Left ventricle myocardium inferior (tissue), 1 donor: ENCODE data around the gene CCL20. TPM values are rescaled to one million over a fixed set of nuclear protein-coding genes. Genes with fewer than 3 reads are reported as not detected.

Source experiments
- DNase-seq: peaks from one replicate; pipeline ENCODE4 v3.0.0-alpha.2; 2020
- H3K27ac ChIP-seq: fragments of 200-600 bp; replicated peaks from 2 replicates; pipeline ENCODE4 v1.8.0; 2021
- H3K27me3 ChIP-seq: fragments of 200-600 bp; 2 replicates; pipeline ENCODE4 v1.8.0; 2021; ENCODE audit warnings: low read depth
- H3K36me3 ChIP-seq: fragments of 200-600 bp; 2 replicates; pipeline ENCODE4 v1.8.0; 2021
- H3K4me1 ChIP-seq: fragments of 200-600 bp; 2 replicates; pipeline ENCODE4 v1.8.0; 2021
- H3K4me3 ChIP-seq: fragments of 200-600 bp; 2 replicates; pipeline ENCODE4 v1.8.0; 2021; ENCODE audit warnings: mild to moderate bottlenecking, moderate library complexity
- H3K9me3 ChIP-seq: fragments of 200-600 bp; replicated peaks from 2 replicates; pipeline ENCODE4 v1.8.0; 2021
- intact Hi-C: fragments of 100-400 bp; cut with micrococcal nuclease; formaldehyde crosslinking; loops from one replicate; pipeline ENCODE4 v1.11.0; 2022
- total RNA-seq: library from RNA; stranded (reverse); fragmentation: NEBNext Ultra II Directional; extraction: Animal tissue kit (Norgen Biotek cat#: 25700); gene quantifications from one replicate; pipeline ENCODE4 v1.2.1, GENCODE V29; 2021
- TF ChIP-seq, protein P1 (sequence below): fragments of 200-600 bp; IDR thresholded peaks from 2 replicates; pipeline ENCODE4 v1.8.0; 2021; ENCODE audit warnings: antibody characterized with exemption, mild to moderate bottlenecking, borderline replicate concordance
- donor health status: DM: no; HTN: yes; CAD: no; lungs with severe emphysema.

CCL20 gene
- total RNA-seq, 1 donor from 2014 or later, result not detected

DNA sequence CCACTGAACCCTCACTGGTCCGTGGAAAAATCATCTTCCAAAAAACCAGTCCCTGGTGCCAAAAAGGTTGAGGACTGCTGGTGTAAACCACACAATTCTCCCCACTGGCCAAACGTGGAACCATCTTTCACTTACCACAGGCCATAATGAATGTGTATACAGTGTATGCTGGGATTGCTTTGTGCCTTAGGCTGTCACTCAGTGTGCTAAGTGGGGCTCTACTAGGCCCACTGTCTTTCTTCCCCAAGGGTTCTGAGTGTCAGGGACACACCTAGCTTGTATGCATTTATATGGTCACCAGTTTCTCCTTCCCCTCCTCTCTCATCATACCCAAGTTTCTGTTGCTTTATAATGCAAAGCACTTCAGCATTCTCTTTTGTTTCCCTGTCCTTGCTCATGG lies 40.7 kb upstream of the CCL20 start:
- Histone ChIP-seq H3K9me3 (no peaks in the 10 kb centered on the region), H3K4me3 (no peak overlapping the region), H3K36me3 (no peaks in the 10 kb centered on the region), H3K27me3 (peaks cover 11% of the 10 kb centered on the region), H3K4me1 (no peaks in the 10 kb centered on the region), H3K27ac (no peak overlapping the region)
- TF ChIP-seq, protein P1, sequence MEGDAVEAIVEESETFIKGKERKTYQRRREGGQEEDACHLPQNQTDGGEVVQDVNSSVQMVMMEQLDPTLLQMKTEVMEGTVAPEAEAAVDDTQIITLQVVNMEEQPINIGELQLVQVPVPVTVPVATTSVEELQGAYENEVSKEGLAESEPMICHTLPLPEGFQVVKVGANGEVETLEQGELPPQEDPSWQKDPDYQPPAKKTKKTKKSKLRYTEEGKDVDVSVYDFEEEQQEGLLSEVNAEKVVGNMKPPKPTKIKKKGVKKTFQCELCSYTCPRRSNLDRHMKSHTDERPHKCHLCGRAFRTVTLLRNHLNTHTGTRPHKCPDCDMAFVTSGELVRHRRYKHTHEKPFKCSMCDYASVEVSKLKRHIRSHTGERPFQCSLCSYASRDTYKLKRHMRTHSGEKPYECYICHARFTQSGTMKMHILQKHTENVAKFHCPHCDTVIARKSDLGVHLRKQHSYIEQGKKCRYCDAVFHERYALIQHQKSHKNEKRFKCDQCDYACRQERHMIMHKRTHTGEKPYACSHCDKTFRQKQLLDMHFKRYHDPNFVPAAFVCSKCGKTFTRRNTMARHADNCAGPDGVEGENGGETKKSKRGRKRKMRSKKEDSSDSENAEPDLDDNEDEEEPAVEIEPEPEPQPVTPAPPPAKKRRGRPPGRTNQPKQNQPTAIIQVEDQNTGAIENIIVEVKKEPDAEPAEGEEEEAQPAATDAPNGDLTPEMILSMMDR, result no peak
- no peak for DNase-seq
- intact Hi-C loops, result no loop called here

DNA sequence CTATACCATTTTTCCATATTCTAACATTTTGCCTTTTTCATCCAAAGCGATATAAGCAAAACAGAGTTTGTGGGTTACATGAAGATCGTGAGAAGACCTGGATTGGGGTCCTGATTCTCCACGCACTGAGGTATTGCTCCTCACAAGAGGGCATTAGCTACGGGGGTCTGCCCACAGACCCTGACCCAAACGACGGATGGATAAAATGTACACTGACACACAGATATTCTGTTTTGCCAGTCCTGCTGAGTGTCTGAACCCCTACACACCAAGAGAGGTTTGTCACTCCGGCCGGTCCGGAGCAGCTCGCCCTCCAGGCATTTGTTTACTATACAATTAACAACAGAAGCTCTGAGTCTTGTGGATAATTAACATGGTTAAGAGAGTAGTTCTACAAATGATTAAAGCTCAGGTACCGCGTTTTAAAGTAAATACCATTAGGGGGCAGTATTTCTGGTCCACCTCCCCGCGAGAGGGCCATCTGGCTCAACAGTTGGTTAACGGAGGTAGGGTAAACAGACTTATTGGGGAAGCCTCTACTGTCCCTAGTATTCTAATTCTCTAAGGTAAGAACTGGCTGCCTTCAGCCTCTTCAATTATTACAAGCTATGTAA lies 39.5 kb upstream of the CCL20 start:
- Histone ChIP-seq H3K36me3 (no peaks in the 10 kb centered on the region), H3K4me1 (no peaks in the 10 kb centered on the region), H3K4me3 (no peak overlapping the region), H3K9me3 (no peaks in the 10 kb centered on the region), H3K27me3 (peaks cover 11% of the 10 kb centered on the region), H3K27ac (no peak overlapping the region)
- intact Hi-C loops, result no loop called here
- TF ChIP-seq, protein P1, result no peak
- DNase-seq, result no peak

DNA sequence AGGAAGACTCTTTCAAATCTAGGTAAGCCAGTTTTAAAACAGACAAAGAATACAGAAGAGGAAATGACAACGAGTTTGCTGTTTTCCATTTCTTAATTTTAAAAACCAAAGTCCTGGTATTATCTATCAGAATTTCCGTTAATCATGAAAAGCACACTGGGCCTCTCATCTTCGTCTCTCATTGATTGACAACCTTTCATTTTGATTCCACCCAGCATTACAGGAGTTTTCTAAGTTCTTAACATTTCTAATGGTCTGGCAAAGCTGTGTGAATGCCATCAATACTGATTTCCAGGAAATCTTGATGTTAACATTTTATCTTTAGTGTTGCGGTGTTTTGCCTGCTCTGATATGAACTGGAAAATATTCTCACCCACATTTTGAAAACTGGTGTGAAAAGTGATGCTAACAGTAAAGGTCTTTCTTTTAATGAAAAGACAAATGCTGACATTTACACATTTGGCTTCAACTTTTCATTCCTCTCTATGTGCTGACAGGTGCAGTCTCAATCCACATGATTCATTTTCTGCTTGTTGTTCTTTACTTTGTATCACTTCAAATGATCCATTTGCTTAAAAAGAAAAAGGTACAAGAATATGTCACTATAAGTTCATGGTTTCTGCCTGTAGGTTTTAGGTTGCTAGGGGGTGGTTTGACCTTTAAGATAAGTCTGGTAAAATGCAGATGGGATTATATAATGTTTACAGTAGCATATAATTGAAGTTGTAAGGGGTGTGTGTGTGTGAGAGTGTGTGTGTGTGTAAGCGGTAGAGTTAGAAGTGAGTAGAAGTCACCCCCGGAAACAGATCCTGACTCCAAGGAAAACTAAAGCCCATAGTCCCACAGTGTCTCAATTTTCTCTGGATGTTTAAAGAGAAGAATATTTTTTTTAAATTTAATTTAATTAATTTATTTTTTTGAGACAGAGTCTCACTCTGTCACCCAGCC lies 38.5 kb upstream of the CCL20 start:
- H3K4me3 ChIP-seq, result no peak overlapping the region
- H3K4me1 ChIP-seq, result no peaks in the 10 kb centered on the region
- TF ChIP-seq, protein P1, result no peak
- no peaks in the 10 kb centered on the region for H3K9me3 ChIP-seq
- peaks cover 11% of the 10 kb centered on the region for H3K27me3 ChIP-seq
- no peak for DNase-seq
- no peak overlapping the region for H3K27ac ChIP-seq
- intact Hi-C loops, result no loop called here
- no peaks in the 10 kb centered on the region for H3K36me3 ChIP-seq

DNA sequence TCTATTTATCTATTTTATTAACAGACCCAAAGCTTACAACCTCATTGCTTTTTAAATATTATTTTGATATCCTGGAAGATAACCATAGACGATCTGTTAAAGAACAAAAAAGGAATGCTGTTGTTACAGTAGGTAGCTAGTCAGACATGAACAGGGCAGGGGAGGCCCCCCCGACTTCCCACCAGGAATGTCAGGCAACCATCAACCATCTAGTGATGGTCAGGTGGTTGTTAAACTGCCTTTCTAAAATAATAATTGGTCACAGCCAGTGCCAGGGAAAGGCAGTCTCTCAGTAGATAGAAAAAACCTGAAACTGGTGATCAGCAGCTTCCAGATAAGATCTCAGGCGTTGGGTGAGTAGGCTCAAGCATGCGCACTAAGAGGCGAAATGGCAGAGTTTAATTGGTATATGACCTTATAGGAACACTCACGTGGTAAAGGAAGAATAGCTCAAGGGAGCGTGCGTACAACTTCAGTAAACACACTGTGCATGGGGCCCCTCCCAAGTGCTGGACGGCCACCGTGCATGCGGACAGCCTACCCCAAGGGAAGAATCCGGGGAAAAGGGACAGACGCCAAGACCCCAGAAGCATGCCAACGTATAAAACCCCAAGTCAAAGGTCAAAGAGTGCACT lies 32.5 kb upstream of the CCL20 start:
- TF ChIP-seq, protein P1, result no peak
- no peaks in the 10 kb centered on the region for H3K9me3 ChIP-seq
- H3K4me3 ChIP-seq, result no peak overlapping the region
- H3K27me3 ChIP-seq, result peaks cover 13% of the 10 kb centered on the region
- DNase-seq, result no peak
- no peaks in the 10 kb centered on the region for H3K4me1 ChIP-seq
- no peak overlapping the region for H3K27ac ChIP-seq
- intact Hi-C loops, result no loop called here
- H3K36me3 ChIP-seq, result no peaks in the 10 kb centered on the region

DNA sequence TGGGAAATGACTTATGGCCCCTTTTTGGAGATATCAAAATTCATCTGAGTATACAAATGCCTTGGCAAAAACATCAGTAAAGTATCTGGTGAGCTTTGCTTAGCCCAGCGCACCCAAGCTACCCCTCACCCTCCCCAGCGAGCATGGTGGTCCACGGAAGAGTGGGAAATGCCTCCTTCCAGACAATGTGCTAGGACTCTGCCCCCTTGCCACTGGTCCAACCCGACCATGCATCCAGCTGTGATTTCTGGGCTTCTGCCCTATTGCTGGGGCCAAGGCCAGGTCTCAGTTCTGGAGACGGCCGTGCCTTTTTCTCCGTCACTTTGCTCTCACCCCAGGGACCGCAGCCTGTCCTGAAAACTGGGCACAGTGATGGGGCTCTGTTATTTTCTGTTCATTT lies 31.8 kb upstream of the CCL20 start:
- intact Hi-C loops, result no loop called here
- TF ChIP-seq, protein P1, result no peak
- Histone ChIP-seq H3K27me3 (peaks cover 18% of the 10 kb centered on the region), H3K9me3 (no peaks in the 10 kb centered on the region), H3K4me1 (no peaks in the 10 kb centered on the region), H3K4me3 (no peak overlapping the region), H3K27ac (no peak overlapping the region), H3K36me3 (no peaks in the 10 kb centered on the region)
- no peak for DNase-seq
